Stimulated activated memory B cell treated with anti-CD40 and anti-IgM and Interleukin-4, amounts not matched to agents 10 μg/mL and 1 μg/mL and 100 μg/mL, for 72 hours (primary cell): ENCODE results near the gene USP6NL.

Experiments
- ATAC-seq: fragments of 150-1000 bp; cut with Tn5 transposase; 2 replicates; pipeline ENCODE4 v1.10.0; 2021
- H3K27ac Mint-ChIP-seq: one replicate; pipeline ENCODE4 v1.8.0; 2022; ENCODE audit warnings: mild to moderate bottlenecking, mixed read lengths
- H3K27me3 Mint-ChIP-seq: one replicate; pipeline ENCODE4 v1.8.0; 2022; ENCODE audit warnings: mixed read lengths
- H3K36me3 Mint-ChIP-seq: one replicate; pipeline ENCODE4 v1.8.0; 2022; ENCODE audit warnings: mixed read lengths
- H3K4me1 Mint-ChIP-seq: one replicate; pipeline ENCODE4 v1.8.0; 2022; ENCODE audit warnings: mixed read lengths
- H3K4me3 Mint-ChIP-seq: one replicate; pipeline ENCODE4 v1.8.0; 2022; ENCODE audit warnings: mild to moderate bottlenecking, moderate library complexity, mixed read lengths
- H3K9me3 Mint-ChIP-seq: one replicate; pipeline ENCODE4 v1.8.0; 2022; ENCODE audit warnings: mixed read lengths

Gene USP6NL

GRCh38 chr10:11450427-11450826, 161.0 kb downstream of the USP6NL start:
- Mint-ChIP-seq H3K36me3 (peaks cover 12% of the 10 kb centered on the region), H3K9me3 (peaks cover 3% of the 10 kb centered on the region), H3K27me3 (no peaks in the 10 kb centered on the region), H3K27ac (peak overlapping the region; percentile 92), H3K4me3 (no peak overlapping the region), H3K4me1 (peaks cover 47% of the 10 kb centered on the region)
- no peak for ATAC-seq

- Mint-ChIP-seq H3K4me1 (peaks cover 47% of the 10 kb centered on the region), H3K4me3 (no peak overlapping the region), H3K27ac (peak overlapping the region; percentile 92), H3K27me3 (no peaks in the 10 kb centered on the region), H3K36me3 (peaks cover 6% of the 10 kb centered on the region), H3K9me3 (no peaks in the 10 kb centered on the region)
- no peak for ATAC-seq
These were observed 161.7 kb downstream of the USP6NL start for GRCh38 chr10:11449761-11450160.

GRCh38 chr10:11448545-11449244, 162.8 kb downstream of the USP6NL start:
- peak; percentile 82 for ATAC-seq
- Mint-ChIP-seq H3K9me3 (no peaks in the 10 kb centered on the region), H3K4me3 (peak overlapping the region; percentile 89), H3K27me3 (no peaks in the 10 kb centered on the region), H3K4me1 (peaks cover 52% of the 10 kb centered on the region), H3K27ac (peak overlapping the region; percentile 92), H3K36me3 (no peaks in the 10 kb centered on the region)

GRCh38 chr10:11448190-11448544, 163.3 kb downstream of the USP6NL start:
- ATAC-seq, result peak; percentile 77

GRCh38 chr10:11447586-11447985, 163.9 kb downstream of the USP6NL start:
- Mint-ChIP-seq H3K9me3 (no peaks in the 10 kb centered on the region), H3K4me1 (peaks cover 63% of the 10 kb centered on the region), H3K36me3 (no peaks in the 10 kb centered on the region), H3K27me3 (no peaks in the 10 kb centered on the region), H3K27ac (no peak overlapping the region), H3K4me3 (no peak overlapping the region)
- no peak for ATAC-seq

More at GRCh38 chr10:11448190-11448544, 163.3 kb downstream of the USP6NL start:
- no peaks in the 10 kb centered on the region for H3K9me3 Mint-ChIP-seq
- H3K4me1 Mint-ChIP-seq, result peaks cover 57% of the 10 kb centered on the region
- H3K4me3 Mint-ChIP-seq, result peak overlapping the region; percentile 89
- peak overlapping the region; percentile 92 for H3K27ac Mint-ChIP-seq
- H3K36me3 Mint-ChIP-seq, result no peaks in the 10 kb centered on the region
- no peaks in the 10 kb centered on the region for H3K27me3 Mint-ChIP-seq

GRCh38 chr10:11446864-11447263, 164.6 kb downstream of the USP6NL start:
- no peaks in the 10 kb centered on the region for H3K36me3 Mint-ChIP-seq
- H3K4me1 Mint-ChIP-seq, result peaks cover 66% of the 10 kb centered on the region
- H3K27me3 Mint-ChIP-seq, result no peaks in the 10 kb centered on the region
- no peak for ATAC-seq
- H3K27ac Mint-ChIP-seq, result no peak overlapping the region
- no peaks in the 10 kb centered on the region for H3K9me3 Mint-ChIP-seq
- H3K4me3 Mint-ChIP-seq, result no peak overlapping the region

- Mint-ChIP-seq H3K4me3 (no peak overlapping the region), H3K36me3 (no peaks in the 10 kb centered on the region)
These were observed 165.3 kb downstream of the USP6NL start for GRCh38 chr10:11446133-11446532.

GRCh38 chr10:11444531-11445228, 166.8 kb downstream of the USP6NL start:
- Mint-ChIP-seq H3K9me3 (no peaks in the 10 kb centered on the region), H3K4me3 (no peak overlapping the region), H3K27ac (no peak overlapping the region), H3K4me1 (peaks cover 70% of the 10 kb centered on the region), H3K27me3 (no peaks in the 10 kb centered on the region), H3K36me3 (no peaks in the 10 kb centered on the region)
- no peak for ATAC-seq

More at GRCh38 chr10:11446133-11446532, 165.3 kb downstream of the USP6NL start:
- H3K27me3 Mint-ChIP-seq, result no peaks in the 10 kb centered on the region
- H3K9me3 Mint-ChIP-seq, result no peaks in the 10 kb centered on the region
- peaks cover 68% of the 10 kb centered on the region for H3K4me1 Mint-ChIP-seq
- peak overlapping the region; percentile 8 for H3K27ac Mint-ChIP-seq
- no peak for ATAC-seq

GRCh38 chr10:11444155-11444530, 167.3 kb downstream of the USP6NL start:
- Mint-ChIP-seq H3K9me3 (no peaks in the 10 kb centered on the region), H3K4me1 (peaks cover 66% of the 10 kb centered on the region), H3K4me3 (no peak overlapping the region), H3K27ac (no peak overlapping the region), H3K36me3 (no peaks in the 10 kb centered on the region), H3K27me3 (no peaks in the 10 kb centered on the region)
- ATAC-seq, result no peak

GRCh38 chr10:11443468-11444154, 167.8 kb downstream of the USP6NL start:
- Mint-ChIP-seq H3K27me3 (no peaks in the 10 kb centered on the region), H3K9me3 (no peaks in the 10 kb centered on the region), H3K27ac (no peak overlapping the region)

GRCh38 chr10:11442001-11442773, 169.3 kb downstream of the USP6NL start:
- Mint-ChIP-seq H3K27ac (no peak overlapping the region), H3K9me3 (no peaks in the 10 kb centered on the region), H3K4me1 (peaks cover 47% of the 10 kb centered on the region), H3K4me3 (no peak overlapping the region), H3K36me3 (no peaks in the 10 kb centered on the region), H3K27me3 (no peaks in the 10 kb centered on the region)
- ATAC-seq, result no peak

More at GRCh38 chr10:11443468-11444154, 167.8 kb downstream of the USP6NL start:
- H3K36me3 Mint-ChIP-seq, result no peaks in the 10 kb centered on the region
- peaks cover 61% of the 10 kb centered on the region for H3K4me1 Mint-ChIP-seq
- ATAC-seq, result no peak
- H3K4me3 Mint-ChIP-seq, result no peak overlapping the region

GRCh38 chr10:11441151-11441535, 170.3 kb downstream of the USP6NL start:
- no peaks in the 10 kb centered on the region for H3K36me3 Mint-ChIP-seq
- H3K9me3 Mint-ChIP-seq, result no peaks in the 10 kb centered on the region
- H3K27me3 Mint-ChIP-seq, result no peaks in the 10 kb centered on the region
- no peak for ATAC-seq
- peak overlapping the region; percentile 55 for H3K4me3 Mint-ChIP-seq
- peaks cover 43% of the 10 kb centered on the region for H3K4me1 Mint-ChIP-seq
- peak overlapping the region; percentile 87 for H3K27ac Mint-ChIP-seq

- Mint-ChIP-seq H3K9me3 (no peaks in the 10 kb centered on the region), H3K4me1 (peaks cover 43% of the 10 kb centered on the region), H3K27me3 (no peaks in the 10 kb centered on the region), H3K36me3 (no peaks in the 10 kb centered on the region), H3K4me3 (peak overlapping the region; percentile 55), H3K27ac (peak overlapping the region; percentile 87)
- peak; percentile 89 for ATAC-seq
These were observed 170.9 kb downstream of the USP6NL start for GRCh38 chr10:11440250-11441150.

- H3K4me3 Mint-ChIP-seq, result no peak overlapping the region
- no peaks in the 10 kb centered on the region for H3K27me3 Mint-ChIP-seq
- peak overlapping the region; percentile 87 for H3K27ac Mint-ChIP-seq
- H3K36me3 Mint-ChIP-seq, result no peaks in the 10 kb centered on the region
- ATAC-seq, result no peak
- peaks cover 43% of the 10 kb centered on the region for H3K4me1 Mint-ChIP-seq
- H3K9me3 Mint-ChIP-seq, result no peaks in the 10 kb centered on the region
These were observed 171.9 kb downstream of the USP6NL start for GRCh38 chr10:11439523-11440053.
